Left lobe of liver (tissue), 2 donors: ENCODE measurements around the gene RHOXF2. TPM values are rescaled to one million over a fixed set of nuclear protein-coding genes. Genes with fewer than 3 reads are reported as not detected.
"Not testable (repeated sequence)": the region's sequence is repeated elsewhere in the genome, so short reads cannot be mapped to it uniquely, and the experiment has no call there.

ENCODE experiments used
- ATAC-seq: fragments of 200-7000 bp; cut with Tn5 transposase; one replicate; pipeline ENCODE4 v1.9.1; 2020; ENCODE audit warnings: mild to moderate bottlenecking, moderate library complexity
- DNase-seq: peaks from one replicate; pipeline ENCODE4 v3.0.0-alpha.2; 2020; ENCODE audit warnings: low spot score
- total RNA-seq: library from RNA; stranded (reverse); gene quantifications from one replicate; pipeline ENCODE4 v1.2.1, GENCODE V29; 2021
- donor health status: DM: no; HTN: no; CAD: no; lungs with moderate emphysema.
- donor health status: DM: no; HTN: yes; CAD: no.

Gene RHOXF2, protein sequence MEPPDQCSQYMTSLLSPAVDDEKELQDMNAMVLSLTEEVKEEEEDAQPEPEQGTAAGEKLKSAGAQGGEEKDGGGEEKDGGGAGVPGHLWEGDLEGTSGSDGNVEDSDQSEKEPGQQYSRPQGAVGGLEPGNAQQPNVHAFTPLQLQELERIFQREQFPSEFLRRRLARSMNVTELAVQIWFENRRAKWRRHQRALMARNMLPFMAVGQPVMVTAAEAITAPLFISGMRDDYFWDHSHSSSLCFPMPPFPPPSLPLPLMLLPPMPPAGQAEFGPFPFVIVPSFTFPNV
- total RNA-seq, result not detected

DNA sequence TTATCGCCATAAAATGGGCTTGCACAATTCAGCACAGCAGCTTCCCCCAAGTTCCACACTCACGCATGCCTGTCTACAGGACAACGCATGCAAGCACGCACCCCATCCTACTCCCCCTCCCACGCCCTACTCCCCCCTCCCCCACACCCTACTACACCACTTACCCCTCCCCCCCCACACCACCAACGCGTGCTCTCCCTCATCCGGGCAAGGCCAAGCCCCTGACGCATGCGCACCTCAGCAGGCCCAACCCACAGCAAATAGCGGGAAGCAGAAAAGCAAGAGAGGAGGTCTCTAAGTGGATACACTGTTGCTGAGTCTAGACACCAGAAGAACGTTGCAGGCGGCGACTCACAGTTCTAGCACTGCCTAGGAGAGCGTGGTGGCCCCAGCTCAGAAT lies at the start of gene RHOXF2:
TSS of gene RHOXF2 (plus strand) at position 301 of the 400 bp plus-strand sequence. CDS start 138 bp downstream, outside the sequence.
- not testable (repeated sequence) for ATAC-seq, DNase-seq

DNA sequence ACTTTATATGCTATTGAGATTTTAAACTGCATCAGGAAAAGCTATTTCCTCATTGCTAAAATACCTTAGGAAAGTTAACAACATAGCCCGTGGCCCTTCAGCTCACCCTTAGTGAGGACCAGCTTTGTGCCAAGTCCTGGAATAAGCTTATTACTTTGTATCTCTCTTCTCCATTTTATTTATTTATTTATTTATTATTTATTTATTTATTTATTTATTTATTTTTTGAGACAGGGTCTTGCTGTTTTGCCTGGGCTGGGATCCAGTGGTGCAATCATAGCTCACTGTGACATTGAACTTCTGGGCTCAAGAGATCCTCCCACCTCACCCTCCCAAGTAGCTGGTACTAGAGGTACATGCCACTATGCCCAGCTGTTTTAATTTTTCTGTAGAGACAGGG lies 49.0 kb upstream of the RHOXF2 start:
- ATAC-seq (no peak), DNase-seq (no peak)

DNA sequence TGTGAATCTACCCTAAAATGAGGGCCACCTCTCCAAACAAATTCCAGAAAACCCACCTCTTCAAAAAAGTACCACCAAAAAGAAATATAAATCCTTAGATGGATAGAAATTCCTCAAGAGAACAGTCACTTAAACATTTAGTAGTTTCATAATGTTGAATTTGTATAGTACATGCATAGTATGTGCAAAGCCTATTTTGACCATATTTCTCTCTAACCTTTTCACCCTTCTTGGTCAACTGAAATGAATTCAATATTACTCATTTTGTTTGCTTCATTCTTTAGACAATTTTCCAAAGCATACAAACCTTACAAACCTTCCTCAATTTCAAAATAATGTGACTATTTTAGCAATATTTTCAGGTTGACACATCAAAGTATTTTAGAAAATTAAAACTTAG lies 46.8 kb upstream of the RHOXF2 start:
- DNase-seq, result no peak
- ATAC-seq, result no peak

DNA sequence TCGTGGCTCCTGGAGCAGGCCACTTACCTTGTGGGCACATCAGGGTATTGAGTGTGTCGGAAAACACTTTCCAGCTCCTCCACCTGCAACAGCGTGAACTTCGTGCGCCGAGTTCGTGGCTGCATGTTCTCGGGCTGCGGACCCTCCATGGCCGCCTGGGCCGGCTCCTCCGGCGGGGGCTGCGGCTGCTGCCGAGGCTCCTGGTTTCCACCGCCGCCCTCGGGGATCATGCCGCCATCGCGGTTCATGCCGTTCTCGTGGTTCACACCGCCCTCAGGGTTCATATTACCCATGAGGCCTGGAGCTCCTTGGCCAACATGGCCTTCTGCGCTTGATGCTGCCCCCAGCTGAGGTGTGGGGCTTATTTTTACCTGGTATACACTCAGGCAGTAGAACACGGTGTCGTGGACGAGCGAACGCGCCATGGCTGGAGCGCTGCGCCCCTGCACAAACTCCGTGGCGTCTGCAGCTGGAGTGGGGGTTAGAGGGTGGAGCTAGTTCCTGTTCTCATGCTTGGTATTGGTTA lies 42.9 kb upstream of the RHOXF2 start, which contains the start of gene RHOXF1:
TSS of gene RHOXF1 (minus strand) at position 476 of the 526 bp plus-strand sequence. CDS start at position 425, 51 bp downstream.
- no peak for ATAC-seq

DNA sequence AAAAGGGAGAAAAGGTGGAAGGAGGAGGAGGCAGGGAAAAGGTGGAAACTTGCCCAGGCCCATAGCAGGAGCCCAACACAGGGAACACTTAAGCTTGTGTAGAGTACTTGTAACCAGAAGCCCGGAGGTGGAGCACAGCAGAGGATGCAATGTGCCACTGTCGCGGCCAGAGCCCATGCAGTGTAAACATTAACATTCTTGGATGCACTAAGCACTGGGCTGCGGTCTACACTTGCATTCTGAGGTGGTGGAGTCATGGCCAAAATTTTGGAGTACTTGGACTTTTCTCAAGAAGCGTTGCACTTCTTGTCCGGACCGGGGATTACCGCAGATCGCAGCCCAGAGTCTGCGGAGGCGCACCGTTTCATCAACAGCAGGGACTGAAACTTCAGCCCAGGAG lies 38.2 kb upstream of the RHOXF2 start:
- DNase-seq (no peak), ATAC-seq (no peak)

More for the DNA sequence above, 42.9 kb upstream of the RHOXF2 start, which contains the start of gene RHOXF1:
- DNase-seq, result no peak

DNA sequence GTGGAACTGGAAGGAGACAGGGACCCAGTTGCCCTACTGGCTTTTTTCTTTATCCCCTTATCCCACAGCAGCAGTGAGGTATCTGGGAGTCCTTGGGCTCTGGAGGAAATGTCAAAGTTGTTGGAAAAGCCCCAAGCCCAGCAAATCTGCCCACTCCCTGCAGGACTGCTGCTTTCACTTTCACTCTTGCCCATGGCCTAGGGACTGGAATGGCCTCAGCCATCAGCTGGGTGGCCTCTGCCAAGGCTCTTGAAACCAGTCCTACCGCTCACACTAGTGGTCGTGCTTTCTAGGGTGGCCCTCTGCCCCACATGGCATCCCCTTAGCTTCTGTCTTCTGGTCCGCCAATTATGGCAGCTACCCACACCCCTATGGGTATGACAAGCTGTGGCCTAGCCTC lies 33.0 kb upstream of the RHOXF2 start:
- DNase-seq (no peak), ATAC-seq (peak; percentile 71)

DNA sequence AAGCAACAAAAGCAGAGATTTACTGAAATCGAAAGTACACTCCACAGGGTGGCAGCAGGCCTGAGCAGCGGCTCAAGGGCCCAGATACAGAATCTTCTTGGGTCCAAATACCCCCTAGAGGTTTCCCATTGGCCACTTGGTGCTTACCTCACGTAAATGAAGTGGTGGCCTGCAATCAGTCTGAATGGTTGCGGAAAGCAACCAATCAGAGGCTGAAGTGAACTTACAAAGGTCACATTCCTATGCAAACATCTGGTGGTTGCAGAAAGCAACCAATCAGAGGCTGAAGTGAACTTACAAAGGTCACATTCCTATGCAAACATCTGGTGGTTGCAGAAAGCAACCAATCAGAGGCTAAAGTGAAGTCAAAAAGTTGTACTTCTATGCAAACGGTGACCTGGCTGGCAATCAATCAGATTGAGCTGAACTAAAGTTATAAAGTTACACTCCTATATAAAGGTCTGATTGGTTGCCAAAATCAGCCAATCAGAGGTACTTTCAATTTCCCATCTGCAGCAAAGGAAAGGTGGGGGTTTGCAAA lies 30.0 kb upstream of the RHOXF2 start:
- DNase-seq, result not testable (repeated sequence)
- peak; percentile 27 for ATAC-seq

DNA sequence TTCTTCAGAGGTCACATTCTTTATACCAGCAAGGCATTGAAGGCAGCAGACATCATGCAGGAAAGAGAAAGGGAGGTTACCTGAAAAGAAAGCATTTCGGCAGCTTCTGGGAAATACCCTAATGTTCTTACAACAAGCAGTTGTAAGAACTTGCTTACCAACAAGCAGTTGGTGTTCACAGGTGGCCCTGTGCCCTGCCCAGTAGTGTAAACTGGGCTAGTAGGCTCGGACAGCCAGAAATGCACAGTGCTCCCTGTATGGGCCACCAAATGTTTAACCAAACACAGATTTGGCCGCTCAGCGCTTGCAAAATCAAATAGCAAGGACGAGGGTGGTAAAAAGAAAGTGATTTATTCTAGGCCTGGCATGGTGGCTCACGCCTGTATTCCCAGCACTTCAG lies 22.3 kb upstream of the RHOXF2 start:
- DNase-seq (peak; percentile 48), ATAC-seq (peak; percentile 96)

DNA sequence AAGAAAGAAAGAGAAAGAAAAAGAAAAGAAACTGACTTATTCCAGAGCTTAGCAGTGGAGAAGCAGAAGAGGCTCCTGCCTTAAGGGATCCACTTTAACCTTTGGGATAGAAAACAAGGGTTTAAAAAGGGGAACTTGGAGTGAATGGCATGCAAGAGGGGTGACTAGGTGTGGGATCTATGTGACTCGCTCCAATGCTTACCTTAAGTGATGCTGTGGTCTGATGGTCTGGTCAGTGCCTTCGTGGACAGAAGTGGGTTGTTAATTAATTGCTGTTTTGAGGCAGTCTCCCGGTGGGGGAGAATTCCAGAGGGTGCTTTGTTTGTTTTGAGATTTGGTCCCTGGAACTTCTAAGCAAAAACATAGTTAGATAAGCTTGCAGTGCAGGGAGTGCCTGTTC lies 21.6 kb upstream of the RHOXF2 start:
- DNase-seq, result no peak
- no peak for ATAC-seq

DNA sequence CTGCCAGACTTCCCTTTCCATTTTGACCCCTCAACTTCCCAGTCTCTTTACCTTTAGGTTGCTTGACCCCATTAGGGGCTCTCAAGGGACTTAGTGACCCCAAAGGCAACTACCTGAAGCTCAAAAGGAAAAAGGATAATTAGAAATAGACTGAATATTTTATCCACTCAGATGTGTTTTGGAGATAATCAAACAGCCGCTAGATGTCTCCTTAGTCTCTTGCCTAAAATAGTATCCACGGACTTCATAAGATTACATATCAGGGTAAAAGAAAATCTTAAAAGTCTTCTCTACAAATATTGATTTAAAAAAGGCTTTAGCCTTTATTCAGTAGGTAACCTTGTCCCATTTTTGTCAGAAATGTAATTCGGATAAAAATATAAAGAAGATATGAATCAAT lies 21.0 kb upstream of the RHOXF2 start:
- DNase-seq (no peak), ATAC-seq (no peak)

DNA sequence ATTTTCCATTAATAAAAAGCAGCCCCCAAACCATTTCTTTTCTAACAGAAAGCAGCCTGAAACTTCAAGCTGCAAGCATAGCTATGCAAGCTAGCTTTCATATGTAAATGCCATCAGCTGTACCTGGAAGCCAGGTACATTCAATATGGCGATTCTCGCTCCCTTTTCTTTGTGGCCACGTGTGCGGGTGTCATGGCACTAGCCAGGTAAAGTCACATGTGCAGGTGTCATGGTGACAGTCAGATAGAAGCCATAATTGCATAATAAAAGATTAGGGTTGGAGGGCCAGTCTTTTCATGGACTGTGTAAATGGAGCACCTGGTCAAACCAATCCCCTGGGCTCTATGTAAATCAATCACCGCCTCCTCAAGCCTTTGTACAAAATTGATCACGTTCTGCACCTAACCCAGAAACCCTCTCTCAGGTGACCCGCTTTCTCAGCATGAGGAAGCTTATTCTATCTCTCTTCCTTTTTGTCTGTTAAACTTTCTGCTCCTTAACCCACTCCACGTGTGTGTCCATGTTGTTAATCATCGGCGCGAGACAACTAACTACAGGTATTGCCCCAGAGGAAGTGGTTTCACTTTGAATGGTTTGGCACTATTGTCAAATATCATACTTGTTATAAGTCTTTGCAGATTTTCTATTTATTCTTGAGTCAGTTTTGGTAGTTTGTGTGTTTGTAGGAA lies 18.0 kb upstream of the RHOXF2 start:
- ATAC-seq (no peak), DNase-seq (no peak)

DNA sequence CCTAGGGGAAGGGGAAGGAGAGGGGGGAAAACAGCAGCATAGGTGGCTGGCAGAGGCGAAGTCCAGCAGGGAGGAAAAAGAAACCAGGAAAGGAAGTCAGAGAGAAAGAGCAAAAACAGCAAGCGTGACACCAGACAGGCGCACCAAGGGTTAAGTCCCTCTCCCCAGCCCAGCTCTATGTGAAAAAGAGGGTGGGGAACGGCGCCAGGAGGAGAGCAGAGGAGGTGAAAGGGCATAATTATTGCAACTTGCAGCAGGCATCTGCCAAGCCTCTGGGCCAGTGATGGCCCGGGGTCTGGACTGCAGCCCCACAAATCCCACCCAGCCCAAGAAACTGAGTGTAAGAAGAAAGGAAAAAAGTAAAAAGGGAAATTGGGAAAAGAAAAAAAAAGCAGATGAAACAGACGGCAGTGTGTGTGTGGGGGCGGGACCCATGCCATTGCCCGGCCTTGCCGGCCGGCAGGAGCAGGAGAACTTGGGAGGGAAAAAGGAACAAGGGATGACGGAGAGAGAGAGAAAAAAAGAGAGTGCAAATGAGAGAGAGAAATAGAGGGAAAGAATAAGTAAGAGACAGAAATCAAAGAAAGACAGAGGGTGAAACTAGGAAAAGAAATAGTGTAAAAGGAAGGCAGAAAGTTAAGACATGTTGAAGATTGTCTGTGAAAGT lies 14.1 kb upstream of the RHOXF2 start:
- DNase-seq (peak; percentile 60), ATAC-seq (peak; percentile 89)

DNA sequence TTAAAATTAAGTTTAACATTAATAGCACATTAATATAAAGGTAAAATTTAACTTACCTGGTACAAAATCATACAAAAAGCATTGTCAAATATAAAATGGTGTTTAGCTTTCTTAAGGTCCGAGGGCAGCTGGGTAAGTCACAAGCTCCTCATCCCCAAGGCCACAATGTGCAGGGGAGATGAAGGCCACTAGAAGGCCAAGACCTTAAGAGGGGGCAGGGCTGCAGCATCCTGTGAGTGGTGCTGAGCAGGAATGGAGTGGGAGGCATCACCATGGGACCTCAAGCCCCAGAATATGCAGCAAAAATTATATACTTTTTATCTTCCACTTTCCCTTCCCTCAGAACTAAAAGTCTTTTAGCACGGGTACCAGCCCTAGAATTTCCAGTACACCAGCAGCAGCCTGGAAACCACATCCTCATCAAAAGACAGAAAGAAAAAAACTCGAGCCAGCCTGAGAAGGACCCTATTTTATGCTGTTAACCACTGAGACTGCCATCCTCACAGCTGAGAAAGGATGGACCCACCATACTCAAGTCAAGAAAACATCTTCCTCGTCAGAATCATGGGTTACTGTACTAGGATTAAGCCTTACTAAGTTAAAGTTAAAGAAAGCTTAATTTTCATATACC lies 13.0 kb upstream of the RHOXF2 start:
- ATAC-seq, result no peak
- DNase-seq, result no peak

DNA sequence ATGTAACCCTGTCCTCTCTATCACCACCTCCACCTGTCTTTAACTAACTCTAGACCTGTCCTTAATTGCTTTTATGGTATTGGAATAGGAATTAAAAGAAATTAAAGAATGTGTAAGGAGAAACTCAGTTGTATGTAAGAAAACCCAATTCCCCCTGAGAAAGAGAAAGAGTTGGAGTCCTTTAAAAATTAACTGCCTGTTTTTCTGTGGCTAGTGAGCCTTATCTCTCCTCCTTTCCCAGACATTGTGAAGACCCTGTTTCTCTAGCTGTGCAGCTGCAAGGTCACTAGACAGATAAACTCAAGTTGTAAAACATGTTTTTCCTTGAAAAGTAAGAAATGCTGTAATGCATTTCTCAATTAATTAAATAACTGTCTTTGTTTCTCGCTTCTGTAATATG lies 12.1 kb upstream of the RHOXF2 start:
- not testable (repeated sequence) for DNase-seq, ATAC-seq

DNA sequence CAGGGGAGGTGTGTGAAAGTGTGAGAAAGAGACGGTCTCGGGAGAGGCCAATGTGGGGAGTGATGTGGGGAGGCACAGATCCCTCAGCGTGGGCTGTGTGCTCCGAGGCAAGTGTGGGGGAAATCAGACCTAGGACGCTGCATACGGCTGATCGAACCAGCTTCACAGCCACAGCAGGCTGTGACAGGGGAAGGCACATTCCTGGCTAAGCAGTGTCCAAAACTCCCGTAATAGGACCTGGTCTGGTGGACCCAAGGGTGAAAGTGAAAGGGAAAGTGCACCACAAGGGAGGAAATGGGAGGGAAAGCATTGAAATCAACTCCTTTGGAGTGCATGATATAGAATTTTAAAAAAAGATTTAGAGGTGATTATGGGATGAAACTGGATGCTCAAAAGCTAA lies 10.9 kb upstream of the RHOXF2 start:
- ATAC-seq, result peak; percentile 83
- no peak for DNase-seq

DNA sequence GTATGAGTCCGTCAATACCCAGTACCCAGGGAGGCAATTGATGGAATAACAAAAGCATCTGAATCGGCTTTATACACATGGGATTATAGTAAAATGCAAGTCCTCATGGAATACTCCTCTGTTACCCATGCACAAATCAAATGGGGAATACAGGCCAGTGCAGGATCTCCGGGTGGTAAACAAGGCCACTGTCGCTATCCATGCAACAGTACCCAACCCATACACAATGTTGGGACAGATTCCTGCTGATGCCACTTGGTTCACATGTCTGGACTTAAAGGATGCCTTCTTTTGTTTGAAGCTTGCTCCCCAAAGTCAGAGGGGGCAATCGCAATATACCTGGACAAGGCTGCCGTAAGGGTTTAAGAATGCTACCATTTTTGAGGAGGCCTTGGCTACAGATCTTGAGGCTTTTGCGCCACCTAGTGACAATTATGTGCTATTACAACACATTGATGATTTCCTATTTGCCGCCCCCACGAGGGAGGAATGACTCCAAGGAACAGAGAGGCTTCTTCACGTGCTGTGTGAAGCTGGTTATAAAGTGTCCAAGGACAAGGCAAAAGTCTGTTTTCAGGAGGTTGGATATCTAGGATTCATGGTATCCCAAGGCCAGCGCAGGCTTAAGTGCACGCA lies 8.2 kb upstream of the RHOXF2 start:
- DNase-seq, result not testable (repeated sequence)
- ATAC-seq, result peak; percentile 71

DNA sequence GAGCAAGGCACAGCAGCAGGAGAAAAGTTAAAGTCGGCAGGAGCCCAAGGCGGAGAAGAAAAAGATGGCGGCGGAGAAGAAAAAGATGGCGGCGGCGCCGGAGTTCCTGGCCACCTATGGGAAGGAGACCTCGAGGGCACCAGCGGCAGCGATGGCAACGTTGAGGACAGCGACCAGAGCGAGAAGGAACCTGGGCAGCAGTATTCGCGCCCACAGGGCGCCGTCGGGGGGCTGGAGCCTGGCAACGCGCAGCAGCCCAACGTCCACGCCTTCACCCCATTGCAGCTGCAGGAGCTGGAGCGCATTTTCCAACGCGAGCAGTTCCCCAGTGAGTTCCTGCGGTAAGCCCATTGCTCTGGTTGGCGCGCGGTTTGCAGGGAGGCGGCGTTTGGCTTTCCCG lies 673 bp downstream of the RHOXF2 start:
- ATAC-seq, DNase-seq: not testable (repeated sequence)

DNA sequence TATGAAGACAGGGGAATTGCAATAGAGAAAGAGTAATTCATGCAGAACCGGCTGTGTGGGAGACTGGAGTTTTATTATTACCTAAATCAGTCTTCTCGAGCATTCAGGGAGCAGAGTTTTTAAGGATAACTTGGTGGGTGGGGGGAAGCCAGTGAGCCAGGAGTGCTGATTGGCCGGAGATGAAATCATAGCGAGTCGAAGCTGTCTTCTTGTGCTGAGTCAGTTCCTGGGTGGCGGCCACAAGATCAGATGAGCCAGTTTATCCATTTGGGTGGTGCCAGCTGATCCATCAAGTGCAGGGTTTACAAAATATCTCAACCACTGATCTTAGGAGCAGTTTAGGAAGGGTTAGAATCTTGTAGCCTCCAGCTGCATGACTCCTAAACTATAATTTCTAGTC lies 34.8 kb downstream of the RHOXF2 start:
- ATAC-seq, DNase-seq: not testable (repeated sequence)

DNA sequence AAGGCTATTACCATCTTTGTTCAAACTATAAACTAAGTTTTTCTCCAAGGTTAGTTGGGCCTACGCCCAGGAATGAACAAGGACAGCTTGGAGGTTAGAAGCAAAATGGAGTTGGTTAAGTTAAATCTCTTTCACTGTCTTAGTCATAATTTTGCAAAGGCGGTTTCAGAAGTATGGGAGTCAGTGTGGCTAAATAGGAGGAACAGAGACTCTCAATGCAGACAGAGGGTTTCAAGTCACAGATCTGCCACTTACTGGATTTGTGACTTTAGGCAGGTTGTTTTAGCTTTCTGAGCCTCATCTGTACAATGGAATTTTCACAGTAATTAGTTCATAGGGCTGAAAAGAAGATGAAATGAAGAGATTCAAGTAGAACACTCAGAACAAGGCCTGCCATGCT lies 35.3 kb downstream of the RHOXF2 start:
- ATAC-seq, DNase-seq: not testable (repeated sequence)

DNA sequence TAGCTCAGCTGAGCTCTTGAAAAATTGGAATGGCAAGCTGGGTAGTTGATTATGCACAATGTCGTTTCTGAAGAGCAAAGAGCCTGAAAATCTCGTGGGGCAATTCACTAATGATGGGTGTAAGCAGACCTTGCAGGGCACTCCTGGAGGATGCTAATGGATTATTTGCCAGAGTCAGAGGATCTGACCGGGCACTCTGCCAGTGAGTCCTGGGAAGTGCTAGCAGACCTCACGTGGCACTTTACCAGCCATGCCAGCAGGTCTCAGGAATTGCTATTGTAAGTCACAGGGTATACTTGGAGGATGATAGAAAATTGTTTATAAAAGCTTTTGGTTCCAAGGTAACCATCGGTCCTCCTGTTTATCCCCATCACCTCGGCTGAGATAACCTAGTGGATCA lies 37.4 kb downstream of the RHOXF2 start:
- ATAC-seq, result peak; percentile 43
- DNase-seq, result not testable (repeated sequence)
